Right lobe of liver (tissue), 6 donors: ENCODE data around the gene KCNIP3. TPM values are rescaled to one million over a fixed set of nuclear protein-coding genes. Genes with fewer than 3 reads are reported as not detected.
A peak's percentile ranks its signal among the peaks of the same experiment; 100 is the strongest.

ENCODE experiments used
- ATAC-seq, 4 donors: fragments of 200-7000 bp; cut with Tn5 transposase; one replicate each; pipeline ENCODE4 v1.9.1; 2020; ENCODE audit warnings: mild to moderate bottlenecking in 4 of 4, moderate library complexity in 4 of 4
- DNase-seq, 3 donors: peaks; one replicate each; pipeline ENCODE4 v3.0.0-alpha.2; 2020
- H3K27ac ChIP-seq, 3 donors: fragments of 200-600 bp; one replicate each; pipeline ENCODE4 v1.8.0; 2022
- H3K27me3 ChIP-seq, 2 donors: fragments of 200-600 bp; one replicate each; pipeline ENCODE4 v1.8.0; 2022
- H3K36me3 ChIP-seq, 4 donors: fragments of 200-600 bp; sonication (generic) in 1 of 4; one replicate each; pipeline versions ENCODE4 v1.5.1 to v1.8.0; 2017 to 2022; ENCODE audit warnings: control low read depth in 1 of 4
- H3K4me1 ChIP-seq, 4 donors: fragments of 200-600 bp; sonication (generic) in 1 of 4; one replicate each; pipeline versions ENCODE4 v1.5.1 to v1.8.0; 2017 to 2022; ENCODE audit warnings: control low read depth in 1 of 4
- H3K4me3 ChIP-seq, 3 donors: fragments of 200-600 bp; one replicate each; pipeline ENCODE4 v1.8.0; 2022
- H3K9me3 ChIP-seq, 4 donors: fragments of 200-600 bp; sonication (generic) in 1 of 4; one replicate each; pipeline versions ENCODE4 v1.5.1 to v1.8.0; 2017 to 2022; ENCODE audit warnings: control low read depth in 1 of 4
- POLR2A ChIP-seq: fragments of 450-650 bp; IDR thresholded peaks from one replicate; pipeline ENCODE4 v1.6.1; 2017; ENCODE audit warnings: antibody characterized with exemption, mild to moderate bottlenecking
- WGBS: methylation state at CpG from one replicate; pipeline ENCODE4 v1.1.6; 2018; ENCODE audit warnings: low coverage, low lambda C conversion rate; ENCODE audit not compliant: insufficient coverage; ENCODE audit errors: missing lambda C conversion rate; 5-methylcytosine and 5-hydroxymethylcytosine counted together
- intact Hi-C, 2 donors: fragments of 100-400 bp; cut with DNase I; formaldehyde crosslinking; loops; one replicate each; pipeline versions ENCODE4 v1.11.2 to v1.14.1; 2022
- total RNA-seq, 6 experiments: library from RNA; depleted of rRNA in 2 of 6; stranded (reverse); fragments of >200 nt in 2 of 6; fragmentation: NEBNext Ultra II Directional in 3 of 6; extraction: Animal tissue kit (Norgen Biotek cat#: 25700) in 3 of 6; gene quantifications; one replicate each; pipeline versions ENCODE4 v1.1.0 to v1.2.4, GENCODE V29; 2016 to 2023
- TF ChIP-seq, protein P1 (sequence below), 4 donors: fragments of 200-600 bp in 3 of 4; fragments of 450-650 bp in 1 of 4; IDR thresholded peaks; one replicate each; pipeline versions ENCODE4 v1.5.1 to v1.8.0; 2016 to 2022; ENCODE audit warnings: antibody characterized with exemption in 4 of 4, mild to moderate bottlenecking in 2 of 4
- donor health status: DM: no; HTN: yes; CAD: no.
- donor health status: DM: no; HTN: no; CAD: no.
- donor health status: DM: no; HTN: no; CAD: no.
- donor health status: DM: no; HTN: yes; CAD: no.
- donor health status: DM: no; HTN: yes; CAD: no.

Gene KCNIP3
- total RNA-seq, 6 experiments from 2014 or later: 0.46 to 3.3 (median 1.2) TPM

DNA sequence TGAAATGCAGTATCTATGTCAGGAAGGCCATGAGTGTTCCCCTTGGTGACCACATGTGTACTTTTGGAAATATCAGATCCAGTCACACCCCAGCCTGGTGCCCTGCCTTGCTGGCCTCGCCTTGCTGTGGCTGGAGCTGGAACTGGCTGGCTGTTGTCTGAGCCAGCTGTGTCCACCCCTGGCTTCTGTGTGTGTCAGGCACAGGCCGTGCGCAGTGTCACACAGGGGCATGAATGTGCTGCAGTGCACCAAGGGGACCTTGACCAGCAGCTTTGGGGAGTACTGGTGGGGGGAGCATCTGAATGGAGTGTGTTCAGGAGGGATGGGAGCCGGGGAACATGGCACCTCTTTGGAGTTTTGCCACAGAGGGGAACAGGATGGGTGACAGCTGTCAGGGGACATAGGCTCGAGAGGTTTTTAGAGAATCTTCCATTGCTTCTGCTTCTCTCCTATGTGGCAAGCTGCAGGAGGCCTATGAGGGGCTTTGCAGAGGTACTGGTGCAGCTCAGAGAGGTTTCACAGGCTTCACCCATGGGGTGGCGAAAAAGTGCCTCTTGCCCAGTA lies 60.7 kb downstream of the KCNIP3 start:
- H3K4me3 ChIP-seq: no peak overlapping the region
- intact Hi-C loops: no loop called here
- 40% methylated on average over 1 of the region's 6 CpGs for WGBS
- no peaks in the 10 kb centered on the region for H3K36me3 ChIP-seq
- H3K9me3 ChIP-seq: no peaks in the 10 kb centered on the region
- ATAC-seq (no peak), DNase-seq (peak in 2 of 3 donors; percentile 33 to 36)
- H3K4me1 ChIP-seq: no peaks in the 10 kb centered on the region
- H3K27ac ChIP-seq: no peak overlapping the region
- no peak for TF ChIP-seq POLR2A
- TF ChIP-seq, protein P1, sequence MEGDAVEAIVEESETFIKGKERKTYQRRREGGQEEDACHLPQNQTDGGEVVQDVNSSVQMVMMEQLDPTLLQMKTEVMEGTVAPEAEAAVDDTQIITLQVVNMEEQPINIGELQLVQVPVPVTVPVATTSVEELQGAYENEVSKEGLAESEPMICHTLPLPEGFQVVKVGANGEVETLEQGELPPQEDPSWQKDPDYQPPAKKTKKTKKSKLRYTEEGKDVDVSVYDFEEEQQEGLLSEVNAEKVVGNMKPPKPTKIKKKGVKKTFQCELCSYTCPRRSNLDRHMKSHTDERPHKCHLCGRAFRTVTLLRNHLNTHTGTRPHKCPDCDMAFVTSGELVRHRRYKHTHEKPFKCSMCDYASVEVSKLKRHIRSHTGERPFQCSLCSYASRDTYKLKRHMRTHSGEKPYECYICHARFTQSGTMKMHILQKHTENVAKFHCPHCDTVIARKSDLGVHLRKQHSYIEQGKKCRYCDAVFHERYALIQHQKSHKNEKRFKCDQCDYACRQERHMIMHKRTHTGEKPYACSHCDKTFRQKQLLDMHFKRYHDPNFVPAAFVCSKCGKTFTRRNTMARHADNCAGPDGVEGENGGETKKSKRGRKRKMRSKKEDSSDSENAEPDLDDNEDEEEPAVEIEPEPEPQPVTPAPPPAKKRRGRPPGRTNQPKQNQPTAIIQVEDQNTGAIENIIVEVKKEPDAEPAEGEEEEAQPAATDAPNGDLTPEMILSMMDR (IDR thresholded peaks at IDR 0.05): no peak
- no peaks in the 10 kb centered on the region for H3K27me3 ChIP-seq

DNA sequence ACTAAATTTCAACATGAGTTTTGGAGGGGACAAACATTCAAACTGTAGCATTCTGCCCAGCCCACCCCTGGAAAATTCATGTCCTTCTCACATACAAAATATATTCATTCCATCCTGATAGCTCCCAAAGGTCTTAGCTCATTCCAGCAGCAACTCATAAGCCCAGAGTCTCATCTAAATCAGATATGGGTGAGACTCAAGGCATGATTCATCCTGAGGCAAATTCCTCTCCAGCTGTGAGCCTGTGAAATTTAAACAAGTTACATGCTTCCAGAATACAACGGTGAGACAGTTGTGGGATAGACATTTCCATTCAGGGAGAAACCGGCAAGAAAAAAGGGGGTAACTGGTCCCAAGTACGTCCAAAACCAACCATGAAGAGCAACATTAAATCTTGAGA lies 61.9 kb downstream of the KCNIP3 start:
- Histone ChIP-seq H3K4me3 (no peak overlapping the region), H3K4me1 (no peaks in the 10 kb centered on the region), H3K36me3 (no peaks in the 10 kb centered on the region), H3K27me3 (no peaks in the 10 kb centered on the region), H3K27ac (no peak overlapping the region), H3K9me3 (no peaks in the 10 kb centered on the region)
- ATAC-seq: no peak
- TF ChIP-seq, protein P1 (IDR thresholded peaks at IDR 0.05): no peak
- TF ChIP-seq POLR2A: no peak
- WGBS: 82% methylated on average over 2 of the region's 3 CpGs
- intact Hi-C loops: no loop called here
- DNase-seq: no peak

DNA sequence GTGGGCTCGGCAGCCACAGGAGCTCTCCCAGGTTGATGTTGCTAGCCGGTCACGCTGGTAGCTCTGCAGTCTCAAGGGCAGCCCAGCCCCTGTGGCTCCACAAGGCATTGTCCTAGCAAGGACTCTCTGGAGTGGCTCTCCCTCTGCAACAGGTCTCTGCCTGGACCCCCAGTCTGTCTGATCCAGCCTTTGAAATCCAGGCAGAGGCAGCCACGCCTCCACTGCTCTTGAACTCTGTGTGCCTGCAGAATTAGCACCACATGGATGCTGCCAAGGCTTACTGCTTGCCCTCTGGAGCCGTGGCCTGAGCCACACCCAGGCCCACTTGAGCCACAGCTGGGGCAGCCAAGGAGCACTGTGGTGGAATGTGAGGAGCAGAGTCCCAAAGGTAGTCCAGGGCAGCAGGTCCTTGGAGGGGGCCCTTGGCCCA lies 62.4 kb downstream of the KCNIP3 start:
- no peaks in the 10 kb centered on the region for H3K4me1 ChIP-seq
- intact Hi-C loops: no loop called here
- no peaks in the 10 kb centered on the region for H3K27me3 ChIP-seq
- H3K36me3 ChIP-seq: no peaks in the 10 kb centered on the region
- DNase-seq (peak in 2 of 3 donors; percentile 24 to 37), ATAC-seq (no peak)
- no peak overlapping the region for H3K4me3 ChIP-seq
- no CpG with 5 or more reads among the region's 5 CpGs for WGBS
- H3K27ac ChIP-seq: no peak overlapping the region
- H3K9me3 ChIP-seq: no peaks in the 10 kb centered on the region
- no peak for TF ChIP-seq POLR2A

DNA sequence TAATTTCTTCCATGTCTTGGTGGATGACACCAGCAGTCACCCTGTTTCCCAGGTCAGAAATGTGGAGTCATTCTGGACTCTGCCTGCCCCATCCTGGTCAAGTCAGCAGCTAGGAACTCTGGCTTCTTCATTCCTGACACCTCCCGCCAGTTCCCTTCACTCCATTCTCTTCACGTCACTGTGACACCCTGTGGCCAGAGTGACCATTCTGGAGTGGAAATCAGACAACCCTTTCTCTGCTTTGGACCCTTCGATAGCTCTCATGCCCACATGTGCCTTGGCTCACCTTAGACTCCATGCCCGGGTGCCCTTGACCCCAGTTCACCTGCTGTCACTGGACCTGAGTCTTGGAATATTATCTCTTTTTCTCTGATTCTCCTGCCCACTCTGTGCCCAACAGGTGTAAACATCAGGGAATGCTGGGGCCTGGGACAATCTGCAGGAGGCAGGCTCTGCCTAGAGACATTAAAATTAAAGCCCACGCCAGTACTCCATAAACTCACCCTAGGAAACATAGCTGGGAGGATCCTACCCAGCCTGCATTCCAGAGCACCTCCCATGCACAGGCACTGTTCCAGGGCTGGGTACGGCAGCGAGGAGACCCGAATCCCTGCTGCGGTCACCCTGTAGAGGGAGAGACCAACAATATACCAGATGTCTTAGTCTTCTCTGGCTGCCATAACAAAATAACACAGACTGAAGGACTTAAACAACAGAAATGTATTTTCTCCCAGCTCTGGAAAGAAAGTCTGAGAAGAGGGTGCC lies 64.3 kb downstream of the KCNIP3 start:
- H3K27me3 ChIP-seq: no peaks in the 10 kb centered on the region
- TF ChIP-seq POLR2A: no peak
- TF ChIP-seq, protein P1 (IDR thresholded peaks at IDR 0.05): no peak
- DNase-seq (peak in 2 of 3 donors; percentile 3 to 20), ATAC-seq (no peak)
- intact Hi-C loops: no loop called here
- 80% methylated on average over 6 of the region's 9 CpGs for WGBS
- H3K4me1 ChIP-seq: no peaks in the 10 kb centered on the region
- H3K9me3 ChIP-seq: no peaks in the 10 kb centered on the region
- H3K27ac ChIP-seq: no peak overlapping the region
- H3K4me3 ChIP-seq: no peak overlapping the region
- no peaks in the 10 kb centered on the region for H3K36me3 ChIP-seq

DNA sequence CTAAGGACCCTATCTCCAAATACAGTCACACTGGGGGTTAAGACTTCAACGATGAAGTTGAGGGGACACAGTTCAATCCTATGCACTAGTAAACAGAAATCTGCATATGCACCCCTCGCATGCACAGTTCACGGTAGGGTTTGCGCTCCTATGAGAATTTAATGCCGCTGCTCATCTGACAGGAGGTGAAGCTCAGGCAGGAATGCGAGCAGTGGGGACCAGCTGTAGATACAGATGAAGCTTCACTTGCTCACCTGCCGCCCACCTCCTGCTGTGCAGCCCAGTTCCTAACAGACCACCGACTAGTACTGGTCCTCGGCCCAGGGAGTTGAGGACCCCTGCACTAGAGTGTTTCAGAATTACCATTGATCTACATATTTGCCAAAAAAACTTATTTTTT lies 65.3 kb downstream of the KCNIP3 start:
- intact Hi-C loops: no loop called here
- no peaks in the 10 kb centered on the region for H3K9me3 ChIP-seq
- no peaks in the 10 kb centered on the region for H3K4me1 ChIP-seq
- no peaks in the 10 kb centered on the region for H3K36me3 ChIP-seq
- WGBS: 91% methylated on average over 4 of the region's 9 CpGs
- H3K4me3 ChIP-seq: no peak overlapping the region
- TF ChIP-seq, protein P1 (IDR thresholded peaks at IDR 0.05): no peak
- TF ChIP-seq POLR2A: no peak
- H3K27ac ChIP-seq: no peak overlapping the region
- no peaks in the 10 kb centered on the region for H3K27me3 ChIP-seq
- DNase-seq (peak in 1 of 3 donors; percentile 6), ATAC-seq (no peak)
